DMS114 treated with DMSO at 0.1 percent for 48 hours (cell line): Measurements from ENCODE around the gene OPHN1.
A peak's percentile ranks its signal among the peaks of the same experiment; 100 is the strongest.

Experiments
- DNase-seq: peaks from one replicate; lab custom pipeline; 2025; ENCODE audit not compliant: unreplicated experiment; lab: John Stamatoyannopoulos, UW

Gene OPHN1, protein sequence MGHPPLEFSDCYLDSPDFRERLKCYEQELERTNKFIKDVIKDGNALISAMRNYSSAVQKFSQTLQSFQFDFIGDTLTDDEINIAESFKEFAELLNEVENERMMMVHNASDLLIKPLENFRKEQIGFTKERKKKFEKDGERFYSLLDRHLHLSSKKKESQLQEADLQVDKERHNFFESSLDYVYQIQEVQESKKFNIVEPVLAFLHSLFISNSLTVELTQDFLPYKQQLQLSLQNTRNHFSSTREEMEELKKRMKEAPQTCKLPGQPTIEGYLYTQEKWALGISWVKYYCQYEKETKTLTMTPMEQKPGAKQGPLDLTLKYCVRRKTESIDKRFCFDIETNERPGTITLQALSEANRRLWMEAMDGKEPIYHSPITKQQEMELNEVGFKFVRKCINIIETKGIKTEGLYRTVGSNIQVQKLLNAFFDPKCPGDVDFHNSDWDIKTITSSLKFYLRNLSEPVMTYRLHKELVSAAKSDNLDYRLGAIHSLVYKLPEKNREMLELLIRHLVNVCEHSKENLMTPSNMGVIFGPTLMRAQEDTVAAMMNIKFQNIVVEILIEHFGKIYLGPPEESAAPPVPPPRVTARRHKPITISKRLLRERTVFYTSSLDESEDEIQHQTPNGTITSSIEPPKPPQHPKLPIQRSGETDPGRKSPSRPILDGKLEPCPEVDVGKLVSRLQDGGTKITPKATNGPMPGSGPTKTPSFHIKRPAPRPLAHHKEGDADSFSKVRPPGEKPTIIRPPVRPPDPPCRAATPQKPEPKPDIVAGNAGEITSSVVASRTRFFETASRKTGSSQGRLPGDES

DNA sequence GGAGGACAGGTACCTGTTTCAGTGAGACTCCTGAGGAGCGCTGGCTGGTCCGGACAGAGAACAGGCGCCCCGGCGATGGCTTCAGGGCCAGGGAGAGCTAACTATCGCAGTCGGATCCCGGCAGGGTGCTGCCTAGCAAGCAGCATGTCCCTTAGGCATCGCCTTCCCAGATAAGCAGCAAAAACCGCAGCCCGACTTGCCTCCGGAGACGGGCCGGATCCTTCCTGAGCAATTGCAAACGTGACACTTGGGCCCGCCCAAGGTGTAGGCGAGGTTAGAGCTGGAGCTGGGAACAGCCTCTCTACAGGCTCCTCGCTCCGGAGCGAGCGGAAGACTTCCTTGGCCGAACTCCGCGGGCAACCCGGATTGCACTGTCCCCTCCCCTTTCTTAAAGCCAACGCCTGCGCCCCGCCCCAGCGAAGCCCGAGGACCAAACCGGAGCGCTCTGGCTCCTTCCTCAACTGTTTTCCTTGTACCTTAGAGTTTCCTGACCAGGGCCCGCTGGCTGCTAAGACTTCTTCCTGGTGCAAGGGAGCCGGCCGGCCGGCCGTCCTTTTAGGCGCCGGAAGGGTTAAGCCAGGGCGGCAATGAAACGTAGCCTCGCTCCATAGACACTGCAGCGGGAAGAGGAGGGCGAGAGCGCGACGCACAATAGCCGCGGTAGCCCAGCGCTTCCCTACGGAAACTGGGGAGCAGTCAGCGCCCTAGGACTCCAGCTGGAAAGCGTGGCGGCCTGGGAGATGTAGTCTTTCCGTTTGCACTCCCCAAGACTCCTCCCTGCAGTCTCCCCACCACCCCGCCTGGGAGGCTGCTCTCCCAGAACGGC, at the start of gene OPHN1:
OPHN1 (minus strand) TSS at position 341 of the 826 bp plus-strand sequence. CDS start 475 bp downstream, outside the sequence.
- peak; percentile 40 for DNase-seq

DNA sequence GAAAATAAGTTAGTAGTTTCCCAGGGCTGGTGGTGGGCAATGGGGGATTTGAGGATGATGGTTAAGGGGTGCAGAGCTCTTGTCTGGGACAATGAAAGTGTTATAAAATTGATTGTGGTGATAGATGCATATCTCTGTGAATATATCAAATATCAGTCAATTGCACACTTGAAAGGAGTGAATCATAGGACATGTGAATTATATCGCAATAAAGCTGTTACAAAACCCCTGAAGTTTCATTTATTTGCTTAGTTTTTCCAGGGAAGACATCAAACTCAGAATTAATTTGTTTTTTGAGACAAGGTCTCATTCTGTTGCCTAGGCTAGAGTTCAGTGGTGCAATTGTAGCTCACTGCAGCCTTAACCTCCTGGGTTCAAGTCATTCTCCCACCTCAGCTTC, 47.7 kb upstream of the OPHN1 start:
- no peak for DNase-seq

DNA sequence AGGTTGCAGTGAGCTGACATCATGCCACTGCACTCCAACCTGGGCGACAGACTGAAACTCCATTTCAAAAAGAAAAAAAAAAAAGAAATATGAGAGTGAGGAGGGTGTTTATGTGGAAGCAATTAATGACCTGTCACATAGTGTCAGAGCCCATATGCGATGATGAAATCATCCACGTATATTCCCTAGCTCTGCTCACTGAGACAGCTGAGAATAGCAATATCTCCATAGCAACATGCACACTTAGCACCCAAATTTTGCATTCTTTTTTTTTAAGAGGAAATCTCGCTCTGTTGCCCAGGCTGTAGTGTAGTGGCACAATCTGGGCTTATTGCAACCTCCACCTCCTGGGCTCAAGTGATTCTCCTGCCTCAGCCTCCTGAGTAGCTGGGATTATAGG, 31.5 kb upstream of the OPHN1 start:
- no peak for DNase-seq

DNA sequence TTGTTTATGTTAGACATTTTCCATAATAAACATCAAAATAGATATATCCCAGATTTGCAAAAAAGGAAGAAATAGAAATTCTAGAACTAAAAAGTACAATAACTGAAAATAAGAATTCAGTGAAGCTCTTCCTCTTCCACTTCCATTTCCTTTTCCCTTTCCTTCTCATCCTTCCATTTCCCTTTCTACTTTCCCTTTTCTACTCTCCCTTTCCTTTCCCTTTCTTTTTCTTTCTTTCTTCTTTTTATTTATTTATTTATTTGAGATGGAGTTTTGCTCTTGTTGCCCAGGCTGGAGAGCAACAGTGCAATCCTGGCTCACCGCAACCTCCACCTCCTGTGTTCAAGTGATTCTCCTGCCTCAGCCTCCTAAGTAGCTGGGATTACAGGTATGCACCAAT, 30.6 kb upstream of the OPHN1 start:
- DNase-seq = no peak

DNA sequence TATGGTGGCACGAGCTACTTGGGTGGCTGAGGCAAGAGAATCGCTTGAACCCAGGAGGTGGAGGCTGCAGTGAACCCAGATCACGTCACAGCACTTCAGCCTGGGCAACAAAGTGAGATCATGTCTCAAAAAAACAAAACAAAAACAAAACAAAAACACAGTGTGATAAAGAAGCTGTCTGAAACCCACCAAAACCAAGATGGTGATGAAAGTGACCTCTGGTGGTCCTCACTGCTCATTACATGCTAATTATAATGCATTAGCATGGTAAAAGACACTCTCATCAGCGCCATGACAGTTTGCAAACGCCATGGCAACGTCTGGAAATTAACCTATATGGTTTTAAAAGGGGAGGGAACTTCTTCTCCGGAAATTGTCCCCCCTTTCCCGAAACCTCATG, 29.4 kb upstream of the OPHN1 start:
- DNase-seq = peak; percentile 4

DNA sequence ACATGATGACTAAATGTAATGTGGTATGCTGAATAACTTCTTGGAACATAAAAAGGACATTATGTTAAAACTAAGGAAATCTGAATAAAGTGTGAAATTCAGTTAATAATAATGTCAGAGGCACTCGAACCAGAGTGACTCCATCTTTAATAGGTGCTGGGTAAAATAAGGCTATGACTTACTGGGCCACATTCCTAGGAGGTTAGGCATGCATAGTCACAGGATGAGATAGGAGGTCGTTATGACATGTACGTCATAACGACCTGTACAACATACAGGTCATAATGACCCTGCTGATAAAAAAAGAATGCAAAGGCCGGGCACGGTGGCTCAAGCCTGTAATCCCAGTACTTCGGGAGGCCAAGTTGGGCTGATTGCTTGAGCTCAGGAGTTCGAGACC, 28.9 kb upstream of the OPHN1 start:
- DNase-seq = no peak

DNA sequence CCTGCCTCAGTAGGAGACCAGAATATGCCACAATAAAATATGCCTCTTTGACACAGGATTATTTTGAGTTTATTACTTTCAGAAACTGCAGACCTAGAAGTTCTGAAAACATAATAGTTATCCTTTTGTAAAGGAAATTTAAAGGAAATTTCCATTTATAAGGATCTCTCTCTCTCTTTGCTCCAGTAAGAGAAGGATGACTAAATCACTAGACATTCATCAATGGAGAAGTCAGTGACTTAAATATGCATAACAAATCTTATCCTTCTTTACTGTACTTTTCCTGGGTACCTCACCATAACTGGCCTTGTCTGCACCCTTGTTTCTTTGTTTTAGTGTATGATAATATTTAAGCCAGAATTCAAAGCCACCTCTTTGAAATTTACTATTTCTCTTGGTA, 28.3 kb upstream of the OPHN1 start:
- DNase-seq = no peak

DNA sequence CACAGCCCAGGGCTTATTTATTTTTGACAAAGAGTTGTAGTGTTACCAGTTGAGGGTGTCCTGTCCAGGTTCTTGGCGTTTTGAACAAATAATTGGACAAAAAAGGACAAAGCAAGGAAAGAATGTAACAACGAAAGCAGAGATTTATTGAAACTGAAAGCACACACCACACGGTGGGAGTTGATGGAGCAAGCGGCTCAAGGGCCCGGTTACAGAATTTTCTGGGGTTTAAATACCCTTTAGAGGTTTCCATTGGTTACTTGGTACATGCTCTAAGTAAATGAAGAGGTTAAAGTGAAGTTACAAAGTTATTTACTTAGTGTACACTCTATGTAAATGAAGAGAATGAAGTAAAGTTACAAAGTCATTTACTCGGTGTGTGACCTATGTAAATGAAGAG, 27.8 kb upstream of the OPHN1 start:
- DNase-seq = no peak

DNA sequence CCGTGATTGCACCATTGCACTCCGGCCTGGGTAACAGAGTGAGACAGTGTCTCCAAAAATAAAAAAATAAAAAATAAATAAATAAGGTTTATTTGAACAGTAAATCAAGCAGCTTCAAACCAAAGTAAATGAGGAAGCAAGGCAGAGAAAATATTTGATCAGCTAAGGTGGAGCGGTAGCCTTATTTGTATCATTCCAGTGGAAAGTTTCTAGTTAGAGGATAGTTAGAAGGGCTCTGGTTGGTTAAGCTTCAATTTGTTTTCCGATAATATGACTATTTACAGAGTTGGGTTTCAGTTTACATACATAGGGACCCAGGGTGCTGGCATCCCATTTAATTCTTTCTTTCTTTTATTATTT, 21.8 kb upstream of the OPHN1 start:
- no peak for DNase-seq

DNA sequence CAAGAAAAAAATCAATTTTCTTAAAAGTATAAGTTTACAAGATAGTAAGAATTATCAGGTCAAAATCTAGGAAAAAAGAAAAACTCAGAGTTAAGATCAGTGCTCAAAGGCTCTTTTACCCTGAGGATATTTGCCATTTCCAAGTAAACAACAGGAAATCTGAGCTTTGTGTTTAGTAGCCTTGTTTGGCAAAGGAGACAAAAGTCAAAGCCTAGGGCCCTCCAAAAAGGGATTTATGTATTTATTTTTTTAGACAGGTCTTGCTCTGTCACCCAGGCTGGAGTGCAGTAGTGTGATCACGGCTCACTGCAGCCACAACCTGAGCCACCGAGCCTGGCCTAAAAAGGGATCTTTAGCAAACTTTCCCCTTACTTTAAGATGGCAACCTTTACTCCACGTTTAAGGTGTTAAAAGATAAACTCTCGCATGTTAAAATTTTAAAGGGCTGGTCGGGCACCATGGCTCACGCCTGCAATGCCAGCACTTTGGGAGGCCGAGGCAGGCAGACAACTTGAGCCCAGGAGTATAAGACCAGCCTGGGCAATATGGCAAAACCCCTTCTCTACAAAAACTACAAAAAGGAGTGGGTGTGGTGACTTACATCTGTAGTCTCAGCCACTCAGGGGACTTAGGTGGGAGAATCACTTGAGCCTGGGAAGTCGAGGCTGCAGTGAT, 21.3 kb upstream of the OPHN1 start:
- DNase-seq = no peak

DNA sequence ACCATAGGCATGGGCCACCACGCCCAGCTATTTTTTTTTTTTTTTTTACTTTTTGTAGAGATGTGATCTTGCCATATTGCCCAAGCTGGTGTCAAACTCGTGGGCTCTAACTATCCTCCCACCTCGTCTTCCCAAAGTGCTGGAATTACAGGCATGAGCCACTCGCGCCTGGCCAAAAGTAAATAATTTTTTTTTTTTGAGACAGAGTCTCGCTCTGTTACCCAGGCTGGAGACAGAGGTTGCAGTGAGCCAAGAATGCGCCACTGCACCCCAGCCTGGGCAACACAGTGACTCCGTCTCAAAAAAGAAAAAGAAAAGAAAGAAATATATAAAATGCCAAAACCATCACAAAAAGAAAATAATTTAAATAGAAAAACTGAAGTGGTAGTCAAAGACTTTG, 18.4 kb upstream of the OPHN1 start:
- no peak for DNase-seq

DNA sequence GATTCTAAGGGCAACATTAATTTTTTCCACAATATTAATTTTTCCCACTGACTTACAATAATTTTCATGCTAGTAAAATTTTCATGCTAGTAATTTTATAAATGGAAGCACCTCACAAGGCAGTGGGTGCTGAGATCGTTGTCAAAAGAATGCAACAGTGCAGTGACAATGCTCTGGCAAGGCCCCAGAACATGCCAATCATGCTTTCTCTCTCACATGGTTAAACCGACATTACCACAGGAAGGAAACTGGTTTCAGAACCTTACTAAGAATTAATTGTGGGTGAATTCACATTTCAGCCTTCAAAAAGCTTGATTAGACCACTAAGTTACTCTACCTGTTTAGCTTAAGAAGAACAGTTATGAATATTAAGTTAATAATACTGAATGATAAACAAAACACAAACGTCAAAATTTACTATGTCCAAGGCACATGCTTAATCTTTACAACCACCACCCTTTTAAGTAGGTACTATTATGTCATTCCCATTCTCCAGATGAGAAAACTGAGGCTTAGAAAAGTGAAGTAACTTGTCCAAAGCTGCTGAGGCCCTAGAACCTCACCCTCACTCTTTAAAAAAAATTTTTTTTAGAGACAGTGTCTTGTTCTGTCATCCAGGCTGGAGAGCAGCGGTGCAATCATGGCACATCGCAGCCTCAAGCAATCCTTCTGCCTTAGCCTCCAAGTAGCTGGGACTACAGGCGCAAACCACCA, 10.0 kb upstream of the OPHN1 start:
- no peak for DNase-seq

DNA sequence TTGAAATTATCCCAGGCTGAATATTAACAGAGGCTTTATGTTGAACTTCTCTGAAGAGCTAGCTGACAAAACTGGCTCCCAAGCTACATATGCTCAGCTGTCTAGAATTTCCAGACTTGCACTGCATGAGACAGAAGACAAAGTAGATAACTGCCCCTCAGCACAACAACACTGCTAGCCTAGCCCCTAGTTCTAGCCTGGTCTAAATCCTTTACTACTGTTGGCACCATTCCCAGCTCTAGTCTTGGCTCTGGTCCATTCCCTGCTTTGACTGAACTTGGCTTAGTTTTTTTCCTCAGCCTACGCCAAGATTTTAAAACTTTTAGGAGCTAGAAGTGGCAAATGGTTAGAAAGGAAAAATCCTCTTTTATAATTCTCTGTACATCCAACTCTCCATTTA, 7.6 kb upstream of the OPHN1 start:
- DNase-seq = no peak

DNA sequence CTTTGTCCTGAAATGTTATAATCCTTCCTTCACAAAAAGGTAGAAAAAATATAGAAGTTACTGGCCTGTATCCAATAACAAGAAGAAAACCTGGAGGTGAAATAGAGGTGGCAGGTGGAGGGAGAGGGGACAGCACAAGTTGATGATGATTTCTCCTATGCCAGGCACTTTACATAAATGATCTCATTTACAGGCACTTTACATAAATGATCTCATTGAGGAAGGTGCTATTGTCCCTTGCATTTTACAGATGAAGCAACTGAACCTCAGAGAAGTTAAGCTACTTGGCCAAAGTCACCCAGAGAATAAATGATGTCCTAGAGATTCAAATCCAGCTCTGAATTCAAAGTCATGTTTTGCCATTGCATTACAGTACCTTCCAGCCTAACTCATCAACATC, 7.1 kb upstream of the OPHN1 start:
- no peak for DNase-seq

DNA sequence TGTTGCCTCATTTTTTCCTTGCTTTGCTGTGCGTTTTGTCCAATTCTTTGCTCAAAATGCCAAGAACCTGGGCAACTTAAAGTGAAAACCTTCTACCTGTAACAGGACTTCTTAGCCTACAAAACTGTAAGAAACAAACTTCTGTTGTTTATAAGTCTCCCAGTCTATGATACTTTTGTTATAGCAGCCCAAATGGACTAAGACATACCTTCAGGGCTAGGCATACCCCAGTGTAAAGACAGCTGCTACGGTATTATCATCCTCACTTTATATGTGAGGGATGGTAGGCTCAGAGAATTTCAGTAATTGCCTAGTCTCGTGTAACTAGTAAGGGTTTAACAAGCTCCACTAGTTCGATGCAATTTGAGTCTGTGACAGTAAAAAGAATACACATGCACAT, 6.0 kb upstream of the OPHN1 start:
- DNase-seq = no peak

DNA sequence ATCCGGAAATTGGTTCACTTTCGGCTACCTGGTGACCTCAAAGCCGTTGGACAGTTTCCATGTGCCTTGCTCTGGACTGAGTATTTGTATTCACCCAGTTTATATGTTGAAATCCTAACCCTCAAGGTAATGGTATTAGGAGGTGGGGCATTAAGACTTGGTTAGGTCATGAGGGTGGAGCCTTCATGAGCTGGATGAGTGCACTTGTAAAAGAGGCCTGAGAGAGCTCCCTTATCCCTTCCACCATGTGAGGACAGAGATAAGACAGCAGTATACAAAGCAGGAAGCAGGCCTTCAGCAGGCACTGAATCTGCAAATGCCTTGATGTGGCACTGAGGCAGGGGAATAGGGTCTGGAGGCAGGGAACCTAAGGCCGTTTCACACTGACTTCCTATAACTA, 5.3 kb upstream of the OPHN1 start:
- no peak for DNase-seq

DNA sequence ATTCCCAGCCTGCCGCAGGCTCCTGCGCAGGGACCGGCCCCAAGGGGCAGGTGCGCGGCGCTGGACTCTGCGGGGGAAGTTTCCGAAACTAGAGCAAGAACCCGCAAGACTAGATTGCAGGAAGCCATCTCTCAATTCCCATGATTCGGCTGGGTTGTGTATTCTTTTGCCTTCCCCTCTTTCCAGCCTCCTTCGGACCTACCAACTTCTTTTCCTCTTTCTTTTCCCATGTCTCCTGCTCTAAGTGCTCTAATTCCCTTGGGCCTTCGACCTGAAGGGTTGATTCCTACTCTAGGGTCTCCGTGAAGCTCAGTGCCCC, 645 bp upstream of the OPHN1 start:
- DNase-seq = no peak

DNA sequence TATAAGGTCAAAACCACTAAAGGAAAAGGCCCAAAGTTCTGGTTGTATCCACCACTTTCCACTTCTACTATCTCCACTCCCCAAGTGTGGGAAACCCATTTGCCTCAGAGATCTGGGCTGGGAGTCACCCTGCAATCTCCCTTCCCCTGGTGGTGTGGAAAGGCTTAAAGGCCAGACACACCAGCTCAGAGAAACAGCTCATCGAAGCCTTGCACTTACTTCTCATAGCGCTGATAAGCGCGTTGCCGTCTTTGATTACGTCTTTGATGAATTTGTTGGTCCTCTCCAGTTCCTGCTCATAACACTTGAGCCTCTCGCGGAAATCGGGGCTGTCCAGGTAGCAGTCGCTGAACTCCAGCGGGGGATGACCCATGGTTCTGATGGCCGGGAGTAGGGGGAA, 647 bp downstream of the OPHN1 start:
- DNase-seq = no peak

DNA sequence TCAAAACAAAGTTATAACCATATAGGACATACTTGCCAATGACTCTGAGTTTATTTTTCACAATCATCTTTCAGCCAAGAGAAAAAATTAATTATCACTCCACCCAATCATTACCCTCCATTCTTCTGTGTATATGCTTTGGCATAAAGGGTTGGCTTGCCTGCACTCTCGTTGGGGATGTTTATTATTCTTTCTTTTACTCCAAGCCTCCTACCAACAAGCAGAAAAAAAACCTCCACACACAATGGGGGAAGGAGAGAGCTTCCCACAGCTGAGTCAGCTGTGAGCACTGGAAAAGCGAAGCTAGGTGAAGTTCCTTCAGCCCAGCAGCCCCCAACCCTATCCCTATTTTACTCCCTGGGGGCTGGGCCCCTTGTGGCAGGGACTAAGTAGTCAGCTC, 1.5 kb downstream of the OPHN1 start:
- DNase-seq = no peak

DNA sequence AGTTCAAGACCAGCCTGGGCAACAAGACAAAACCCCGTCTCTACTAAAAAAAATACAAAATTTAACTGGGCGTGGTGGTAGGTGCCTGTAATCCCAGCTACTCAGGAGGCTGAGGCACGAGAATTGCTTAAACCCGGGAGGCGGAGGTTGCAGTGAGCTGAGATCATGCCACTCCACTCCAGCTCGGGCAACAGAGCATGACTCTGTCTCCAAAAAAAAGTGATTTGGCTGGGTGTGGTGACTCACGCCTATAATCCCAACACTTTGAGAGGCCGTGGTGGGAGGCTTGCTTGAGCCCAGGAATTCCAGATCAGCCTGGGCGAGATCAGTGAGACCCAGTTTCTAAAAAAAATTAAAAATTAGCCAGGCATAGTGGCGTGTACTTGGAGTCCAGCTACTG, 4.1 kb downstream of the OPHN1 start:
- no peak for DNase-seq

DNA sequence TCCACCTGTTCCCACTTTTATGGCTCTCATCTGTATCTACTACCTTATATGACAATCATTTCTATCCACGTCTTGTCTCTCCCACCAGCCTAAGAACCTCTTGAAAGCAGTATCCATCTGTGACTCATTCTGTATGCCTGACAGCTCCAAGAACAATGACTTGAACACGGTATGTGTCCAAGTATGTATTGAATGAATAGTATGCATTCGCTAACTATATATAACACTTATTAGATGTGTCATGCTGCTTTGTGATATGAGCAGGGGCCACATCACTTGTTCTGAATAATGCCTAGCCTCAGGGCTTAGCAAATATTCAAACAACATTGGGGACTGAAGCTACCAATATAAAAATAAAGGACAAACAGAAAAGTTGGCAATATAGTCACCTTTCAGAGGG, 4.9 kb downstream of the OPHN1 start:
- no peak for DNase-seq
